IMR-90 (cell line): ENCODE data around the gene ATRAID. TPM values are rescaled to one million over a fixed set of nuclear protein-coding genes. Genes with fewer than 3 reads are reported as not detected.

Experiments used
- ATAC-seq: fragments of 200-7000 bp; cut with Tn5 transposase; 2 replicates; pipeline ENCODE4 v1.9.1; 2020; ENCODE audit warnings: low read depth, mild to moderate bottlenecking, moderate library complexity
- BruUV-seq: library from RNA; stranded (reverse); fragments of 400-500 nt; replicated peaks from 2 replicates; lab custom pipeline; 2021; lab: Mats Ljungman, UMichigan
- CTCF ChIA-PET: fragments of 300-600 bp; formaldehyde crosslinking; extraction: SDS; loops from one replicate; lab custom pipeline; 2021; ENCODE audit warnings: antibody characterized with exemption; lab: Yijun Ruan, JAX
- POLR2A ChIA-PET: fragments of 300-600 bp; sonication (Branson Sonifier 250); formaldehyde crosslinking; loops from one replicate; lab custom pipeline; 2022; ENCODE audit warnings: antibody characterized with exemption; ENCODE audit not compliant: unreplicated experiment; lab: Charles Lee
- DNase-seq: peaks from one replicate; pipeline ENCODE4 v3.0.0; 2013
- H2AFZ ChIP-seq: replicated peaks from 2 replicates; pipeline ENCODE3; 2013; ENCODE audit warnings: low read length, mild to moderate bottlenecking; ENCODE audit not compliant: poor library complexity
- H2AK5ac ChIP-seq: 2 replicates; pipeline ENCODE4 v1.6.1; 2013; ENCODE audit warnings: low read depth, low read length, inconsistent platforms
- H2AK9ac ChIP-seq: replicated peaks from 2 replicates; pipeline ENCODE3; 2013; ENCODE audit warnings: mild to moderate bottlenecking, low read depth, low read length, moderate library complexity; ENCODE audit not compliant: poor library complexity
- H2BK120ac ChIP-seq: 2 replicates; pipeline ENCODE4 v1.6.1; 2013; ENCODE audit warnings: low read depth, low read length, inconsistent platforms
- H2BK15ac ChIP-seq: 3 replicates; pipeline ENCODE4 v1.6.1; 2013; ENCODE audit warnings: low read depth, low read length, inconsistent platforms
- H2BK20ac ChIP-seq: 2 replicates; pipeline ENCODE4 v1.6.1; 2013; ENCODE audit warnings: low read depth, mild to moderate bottlenecking, inconsistent platforms, low read length, moderate library complexity
- H2BK5ac ChIP-seq: 2 replicates; pipeline ENCODE4 v1.6.1; 2013; ENCODE audit warnings: mild to moderate bottlenecking, low read depth, low read length, inconsistent platforms; ENCODE audit not compliant: poor library complexity, severe bottlenecking
- H3K14ac ChIP-seq: replicated peaks from 2 replicates; pipeline ENCODE4 v1.6.1; 2013; ENCODE audit warnings: low read depth, low read length, inconsistent platforms
- H3K18ac ChIP-seq: 2 replicates; pipeline ENCODE4 v1.6.1; 2013; ENCODE audit warnings: low read depth, low read length, control low read depth
- H3K23ac ChIP-seq: 2 replicates; pipeline ENCODE4 v1.6.1; 2013; ENCODE audit warnings: low read depth, low read length, inconsistent platforms
- H3K27ac ChIP-seq: 2 replicates; pipeline ENCODE4 v1.5.1; 2013; ENCODE audit warnings: mild to moderate bottlenecking, control low read depth, low read length; ENCODE audit not compliant: insufficient read depth
- H3K27me3 ChIP-seq: 2 replicates; pipeline ENCODE4 v1.6.1; 2013; ENCODE audit warnings: low read length; ENCODE audit not compliant: control insufficient read depth, insufficient read depth
- H3K36me3 ChIP-seq: 2 replicates; pipeline ENCODE4 v1.6.1; 2013; ENCODE audit warnings: low read length, mixed read lengths; ENCODE audit not compliant: control insufficient read depth, insufficient read depth
- H3K4ac ChIP-seq: 2 replicates; pipeline ENCODE4 v1.6.1; 2013; ENCODE audit warnings: low read depth, low read length, inconsistent platforms
- H3K4me1 ChIP-seq: 2 replicates; pipeline ENCODE4 v1.6.1; 2013; ENCODE audit warnings: low read length, mixed read lengths; ENCODE audit not compliant: control insufficient read depth, insufficient read depth
- H3K4me2 ChIP-seq: 2 replicates; pipeline ENCODE4 v1.6.1; 2013; ENCODE audit warnings: low read depth, mild to moderate bottlenecking, control low read depth, low read length, moderate library complexity
- H3K4me3 ChIP-seq: 2 replicates; pipeline ENCODE4 v1.5.1; 2013; ENCODE audit warnings: low read depth, mild to moderate bottlenecking, control low read depth, low read length, moderate library complexity; ENCODE audit not compliant: insufficient read depth
- H3K56ac ChIP-seq: 2 replicates; pipeline ENCODE4 v1.6.1; 2013; ENCODE audit warnings: low read length, inconsistent platforms; ENCODE audit not compliant: insufficient read depth; ENCODE audit errors: extremely low read depth
- H3K79me1 ChIP-seq, 2 experiments: 2 replicates each; pipeline ENCODE4 v1.6.1; 2013; ENCODE audit warnings: low read length in 2 of 2, inconsistent platforms in 1 of 2, low read depth in 1 of 2
- H3K9ac ChIP-seq: 2 replicates; pipeline ENCODE4 v1.6.1; 2013; ENCODE audit warnings: low read depth, low read length, control low read depth
- H3K9me1 ChIP-seq: 2 replicates; pipeline ENCODE4 v1.6.1; 2013; ENCODE audit warnings: low read length, inconsistent platforms; ENCODE audit not compliant: insufficient read depth
- H3K9me3 ChIP-seq: 2 replicates; pipeline ENCODE4 v1.6.1; 2013; ENCODE audit warnings: low read length; ENCODE audit not compliant: control insufficient read depth, insufficient read depth
- H4K20me1 ChIP-seq: 2 replicates; pipeline ENCODE4 v1.6.1; 2013; ENCODE audit warnings: low read length, inconsistent platforms; ENCODE audit not compliant: insufficient read depth
- H4K5ac ChIP-seq: 2 replicates; pipeline ENCODE4 v1.6.1; 2013; ENCODE audit warnings: mild to moderate bottlenecking, low read depth, low read length, control low read depth
- H4K8ac ChIP-seq, 2 experiments: 2 replicates each; pipeline ENCODE4 v1.6.1; 2013; ENCODE audit warnings: low read depth in 2 of 2, low read length in 2 of 2, control low read depth in 1 of 2, inconsistent platforms in 1 of 2
- H4K91ac ChIP-seq: 2 replicates; pipeline ENCODE4 v1.6.1; 2013; ENCODE audit warnings: low read depth, low read length, inconsistent platforms; ENCODE audit not compliant: insufficient read depth
- BHLHE40 ChIP-seq: fragments of 150-350 bp; IDR thresholded peaks from 2 replicates; pipeline ENCODE4 v1.6.1; 2016; ENCODE audit warnings: mild to moderate bottlenecking, low read depth, low read length
- CEBPB ChIP-seq: IDR thresholded peaks from 2 replicates; pipeline ENCODE4 v1.6.1; 2012; ENCODE audit warnings: low read depth, low read length, improper control_type of control experiment
- CHD1 ChIP-seq: IDR thresholded peaks from 2 replicates; pipeline ENCODE4 v1.6.1; 2012; ENCODE audit warnings: low read depth, low read length, improper control_type of control experiment
- FOS ChIP-seq: fragments of 150-350 bp; IDR thresholded peaks from 2 replicates; pipeline ENCODE4 v1.6.1; 2016; ENCODE audit warnings: low read depth, low read length
- MAFK ChIP-seq: IDR thresholded peaks from 2 replicates; pipeline ENCODE4 v1.6.1; 2012; ENCODE audit warnings: low read depth, low read length, improper control_type of control experiment
- MAZ ChIP-seq: IDR thresholded peaks from 2 replicates; pipeline ENCODE4 v1.6.1; 2012; ENCODE audit warnings: low read depth, mild to moderate bottlenecking, low read length, improper control_type of control experiment, moderate library complexity, borderline replicate concordance
- NFE2L2 ChIP-seq: fragments of 150-350 bp; IDR thresholded peaks from 2 replicates; pipeline ENCODE4 v1.6.1; 2016; ENCODE audit warnings: low read depth, mild to moderate bottlenecking, low read length
- POLR2A ChIP-seq: IDR thresholded peaks from 2 replicates; pipeline ENCODE4 v1.6.1; 2012; ENCODE audit warnings: mild to moderate bottlenecking, low read depth, low read length
- RAD21 ChIP-seq: IDR thresholded peaks from 2 replicates; pipeline ENCODE4 v1.6.1; 2012; ENCODE audit warnings: low read length, improper control_type of control experiment
- RCOR1 ChIP-seq: IDR thresholded peaks from 2 replicates; pipeline ENCODE4 v1.6.1; 2012; ENCODE audit warnings: mild to moderate bottlenecking, low read length, improper control_type of control experiment; ENCODE audit not compliant: insufficient replicate concordance
- RFX5 ChIP-seq: IDR thresholded peaks from 2 replicates; pipeline ENCODE4 v1.8.0; 2012; ENCODE audit warnings: low read depth, mild to moderate bottlenecking, low read length, moderate library complexity
- SMC3 ChIP-seq: fragments of 150-350 bp; IDR thresholded peaks from 2 replicates; pipeline ENCODE4 v1.6.1; 2016; ENCODE audit warnings: low read depth, mild to moderate bottlenecking, antibody characterized with exemption, low read length, moderate library complexity
- WGBS, 2 experiments: methylation state at CpG; one replicate each; pipeline versions ENCODE4 v1.1.5 to v1.1.7; 2013; ENCODE audit warnings: missing lambda C conversion rate in 2 of 2; ENCODE audit not compliant: insufficient read length in 1 of 2; ENCODE audit errors: extremely low coverage in 2 of 2; 5-methylcytosine and 5-hydroxymethylcytosine counted together
- dilution Hi-C: fragments of 300-500 bp; cut with HindIII; formaldehyde crosslinking; loops from one replicate; pipeline ENCODE4 v1.14.3; 2018; ENCODE audit warnings: low sequenced_read_pairs; ENCODE audit not compliant: unreplicated experiment
- in situ Hi-C: fragments of 300-500 bp; cut with MboI; formaldehyde crosslinking; loops from 3 replicates; pipeline ENCODE4 v1.14.3; 2019; ENCODE audit warnings: low sequenced_read_pairs, inconsistent platforms, mixed read lengths
- intact Hi-C: fragments of 100-400 bp; cut with micrococcal nuclease; formaldehyde crosslinking; loops from 2 replicates; pipeline ENCODE4 v1.10.0; 2022
- polyA plus RNA-seq, 3 experiments: library from polyadenylated mRNA; depleted of rRNA; stranded (reverse); fragments of >200 nt; gene quantifications; 2 replicates each; pipeline ENCODE4 v1.2.3, GENCODE V29; 2012; ENCODE audit warnings: low replicate concordance in 1 of 3
- total RNA-seq: library from RNA; depleted of rRNA; stranded (reverse); fragments of >200 nt; gene quantifications from 2 replicates; pipeline ENCODE4 v1.2.3, GENCODE V29; 2012
- TF ChIP-seq, protein P1 (sequence below): fragments of 150-350 bp; IDR thresholded peaks from 2 replicates; pipeline ENCODE4 v1.6.1; 2016; ENCODE audit warnings: low read depth, mild to moderate bottlenecking, low read length, moderate library complexity, borderline replicate concordance
- TF ChIP-seq, protein P2 (sequence below): conservative IDR thresholded peaks from 2 replicates; pipeline ENCODE4 v1.5.1; 2012; ENCODE audit warnings: mild to moderate bottlenecking, low read depth, low read length, improper control_type of control experiment
- TF ChIP-seq, protein P3 (sequence below): fragments of 150-350 bp; IDR thresholded peaks from 2 replicates; pipeline ENCODE4 v1.6.1; 2017; ENCODE audit warnings: mild to moderate bottlenecking, antibody characterized with exemption, low read length, low read depth

Gene ATRAID
- total and polyA plus RNA-seq, 2 of the 4 experiments (the other 2 are of a cell fraction) = 138 to 173 TPM

DNA sequence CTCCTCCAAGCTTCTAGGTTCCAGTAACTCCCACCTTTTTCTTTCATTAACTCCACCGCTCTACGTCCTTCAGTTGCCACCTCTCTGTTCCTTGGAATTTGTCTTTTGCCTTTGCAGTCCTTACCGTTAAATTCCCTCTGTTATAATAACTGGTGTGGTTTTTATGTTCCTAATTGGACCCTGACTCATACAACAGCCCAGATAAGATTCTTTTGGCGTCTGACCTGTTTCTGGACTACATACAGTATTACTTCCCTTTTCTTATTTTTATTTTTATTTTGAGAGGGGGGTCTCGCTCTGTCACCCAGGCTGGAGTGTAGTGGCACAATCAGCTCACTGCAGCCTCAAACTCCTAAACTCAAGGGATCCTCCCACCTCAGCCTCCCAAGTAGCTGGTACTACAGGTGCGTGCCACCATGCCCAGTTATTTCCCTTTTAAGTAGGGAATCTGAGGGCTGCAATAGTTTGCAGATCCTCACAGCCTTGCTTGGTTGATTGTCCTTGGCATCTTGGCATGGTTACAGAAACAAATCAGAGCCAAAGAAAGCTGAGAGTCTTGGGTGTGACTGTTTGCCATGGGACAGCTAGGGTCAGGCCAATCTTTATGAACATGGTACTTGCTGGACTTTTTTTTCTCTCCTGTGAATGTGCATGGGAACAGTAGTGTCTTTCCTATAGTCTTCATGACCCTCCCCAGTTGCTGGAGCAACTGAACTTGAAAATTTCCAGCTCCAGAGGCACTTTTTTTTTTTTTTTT lies 41.1 kb upstream of the ATRAID start:
- DNase-seq = no peak
- Histone ChIP-seq H3K9me1 (no peaks in the 10 kb centered on the region), H3K56ac (no peak overlapping the region), H3K4me2 (no peak overlapping the region), H4K5ac (no peak overlapping the region), H3K18ac (no peak overlapping the region), H2BK5ac (no peak overlapping the region), H3K9ac (no peak overlapping the region), H3K14ac (no peak overlapping the region), H3K4me1 (no peaks in the 10 kb centered on the region), H3K27ac (no peak overlapping the region), H4K91ac (no peak overlapping the region), H2BK20ac (no peak overlapping the region), H2AK5ac (no peak overlapping the region), H3K23ac (no peak overlapping the region), H3K27me3 (peaks cover 67% of the 10 kb centered on the region), H3K79me1 (no peaks in the 10 kb centered on the region), H4K20me1 (no peaks in the 10 kb centered on the region), H2BK120ac (no peak overlapping the region), H4K8ac (no peak overlapping the region), H3K36me3 (no peaks in the 10 kb centered on the region), H2BK15ac (no peak overlapping the region), H2AFZ (no peak overlapping the region), H3K4me3 (no peak overlapping the region), H2AK9ac (no peak overlapping the region), H3K9me3 (no peaks in the 10 kb centered on the region), H3K4ac (no peak overlapping the region)
- CTCF ChIA-PET = interaction anchor here (0.6 to 1.6 kb wide), 4 partner anchors 10 to 135 kb away, joined by 3 to 7 read pairs (median 5); no protein-coding TSS in a partner anchor
- WGBS, 2 experiments = no CpG with 5 or more reads among the region's 6 CpGs
- in situ Hi-C loops = no loop called here
- intact Hi-C loops = loop anchor here (1.0 kb wide), 1 partner anchor 21 kb away; no protein-coding TSS in a partner anchor
- BruUV-seq = no TSS peak
- ATAC-seq = no peak
- POLR2A ChIA-PET = no interaction called here
- dilution Hi-C loops = no loop called here
- no peak for TF ChIP-seq MAZ
- TF ChIP-seq RAD21 = no peak
- TF ChIP-seq, protein P1, sequence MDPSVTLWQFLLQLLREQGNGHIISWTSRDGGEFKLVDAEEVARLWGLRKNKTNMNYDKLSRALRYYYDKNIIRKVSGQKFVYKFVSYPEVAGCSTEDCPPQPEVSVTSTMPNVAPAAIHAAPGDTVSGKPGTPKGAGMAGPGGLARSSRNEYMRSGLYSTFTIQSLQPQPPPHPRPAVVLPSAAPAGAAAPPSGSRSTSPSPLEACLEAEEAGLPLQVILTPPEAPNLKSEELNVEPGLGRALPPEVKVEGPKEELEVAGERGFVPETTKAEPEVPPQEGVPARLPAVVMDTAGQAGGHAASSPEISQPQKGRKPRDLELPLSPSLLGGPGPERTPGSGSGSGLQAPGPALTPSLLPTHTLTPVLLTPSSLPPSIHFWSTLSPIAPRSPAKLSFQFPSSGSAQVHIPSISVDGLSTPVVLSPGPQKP = no peak
- TF ChIP-seq, protein P2, sequence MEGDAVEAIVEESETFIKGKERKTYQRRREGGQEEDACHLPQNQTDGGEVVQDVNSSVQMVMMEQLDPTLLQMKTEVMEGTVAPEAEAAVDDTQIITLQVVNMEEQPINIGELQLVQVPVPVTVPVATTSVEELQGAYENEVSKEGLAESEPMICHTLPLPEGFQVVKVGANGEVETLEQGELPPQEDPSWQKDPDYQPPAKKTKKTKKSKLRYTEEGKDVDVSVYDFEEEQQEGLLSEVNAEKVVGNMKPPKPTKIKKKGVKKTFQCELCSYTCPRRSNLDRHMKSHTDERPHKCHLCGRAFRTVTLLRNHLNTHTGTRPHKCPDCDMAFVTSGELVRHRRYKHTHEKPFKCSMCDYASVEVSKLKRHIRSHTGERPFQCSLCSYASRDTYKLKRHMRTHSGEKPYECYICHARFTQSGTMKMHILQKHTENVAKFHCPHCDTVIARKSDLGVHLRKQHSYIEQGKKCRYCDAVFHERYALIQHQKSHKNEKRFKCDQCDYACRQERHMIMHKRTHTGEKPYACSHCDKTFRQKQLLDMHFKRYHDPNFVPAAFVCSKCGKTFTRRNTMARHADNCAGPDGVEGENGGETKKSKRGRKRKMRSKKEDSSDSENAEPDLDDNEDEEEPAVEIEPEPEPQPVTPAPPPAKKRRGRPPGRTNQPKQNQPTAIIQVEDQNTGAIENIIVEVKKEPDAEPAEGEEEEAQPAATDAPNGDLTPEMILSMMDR = no peak
- TF ChIP-seq FOS = no peak
- no peak for TF ChIP-seq CHD1
- TF ChIP-seq RFX5 = no peak
- no peak for TF ChIP-seq SMC3
- no peak for TF ChIP-seq RCOR1
- TF ChIP-seq BHLHE40 = no peak
- no peak for TF ChIP-seq POLR2A
- no peak for TF ChIP-seq NFE2L2
- TF ChIP-seq MAFK = no peak
- TF ChIP-seq, protein P3, sequence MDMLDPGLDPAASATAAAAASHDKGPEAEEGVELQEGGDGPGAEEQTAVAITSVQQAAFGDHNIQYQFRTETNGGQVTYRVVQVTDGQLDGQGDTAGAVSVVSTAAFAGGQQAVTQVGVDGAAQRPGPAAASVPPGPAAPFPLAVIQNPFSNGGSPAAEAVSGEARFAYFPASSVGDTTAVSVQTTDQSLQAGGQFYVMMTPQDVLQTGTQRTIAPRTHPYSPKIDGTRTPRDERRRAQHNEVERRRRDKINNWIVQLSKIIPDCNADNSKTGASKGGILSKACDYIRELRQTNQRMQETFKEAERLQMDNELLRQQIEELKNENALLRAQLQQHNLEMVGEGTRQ = no peak
- TF ChIP-seq CEBPB = no peak
